Astrocyte (in vitro differentiated cells and primary cell): ENCODE results near the gene CSMD2. TPM values are rescaled to one million over a fixed set of nuclear protein-coding genes. Genes with fewer than 3 reads are reported as not detected.

Source experiments
- DNase-seq: peaks from one replicate; pipeline ENCODE4 v3.0.0-alpha.2; 2010; ENCODE audit warnings: low read depth
- FAIRE-seq: peaks from 2 replicates; lab custom pipeline; 2011; peaks lifted over from hg19 to GRCh38; lab: Jason Lieb, UNC
- H2AFZ ChIP-seq: 2 replicates; pipeline ENCODE4 v1.6.0; 2012; ENCODE audit warnings: low read depth, low read length, inconsistent platforms
- H3K27ac ChIP-seq: 2 replicates; pipeline ENCODE4 v1.5.1; 2011; ENCODE audit warnings: low read depth, low read length, inconsistent platforms
- H3K27me3 ChIP-seq: 2 replicates; pipeline ENCODE4 v1.6.0; 2011; ENCODE audit warnings: low read length, inconsistent platforms; ENCODE audit not compliant: insufficient read depth
- H3K36me3 ChIP-seq: 2 replicates; pipeline ENCODE4 v1.5.1; 2011; ENCODE audit warnings: low read length, inconsistent platforms; ENCODE audit not compliant: insufficient read depth
- H3K4me1 ChIP-seq: 2 replicates; pipeline ENCODE4 v1.5.1; 2011; ENCODE audit warnings: low read length, inconsistent platforms; ENCODE audit not compliant: insufficient read depth
- H3K4me2 ChIP-seq: 2 replicates; pipeline ENCODE4 v1.6.0; 2012; ENCODE audit warnings: low read length, inconsistent platforms
- H3K4me3 ChIP-seq: 2 replicates; pipeline ENCODE4 v1.5.1; 2011; ENCODE audit warnings: low read depth, mild to moderate bottlenecking, low read length, inconsistent platforms; ENCODE audit not compliant: insufficient read depth
- H3K79me2 ChIP-seq: 2 replicates; pipeline ENCODE4 v1.6.0; 2012; ENCODE audit warnings: mild to moderate bottlenecking, low read length, inconsistent platforms; ENCODE audit not compliant: insufficient read depth
- H3K9ac ChIP-seq: 2 replicates; pipeline ENCODE4 v1.6.0; 2012; ENCODE audit warnings: mild to moderate bottlenecking, low read length, inconsistent platforms
- H3K9me3 ChIP-seq: 2 replicates; pipeline ENCODE4 v1.5.1; 2012; ENCODE audit warnings: low read depth, mild to moderate bottlenecking, low read length, inconsistent platforms; ENCODE audit not compliant: insufficient read depth
- H4K20me1 ChIP-seq: 2 replicates; pipeline ENCODE4 v1.6.0; 2012; ENCODE audit warnings: low read length, inconsistent platforms; ENCODE audit not compliant: insufficient read depth
- H3K27ac Mint-ChIP-seq: one replicate; pipeline ENCODE4 v1.8.0; 2021; ENCODE audit warnings: mild to moderate bottlenecking, mixed read lengths; ENCODE audit not compliant: unreplicated experiment
- H3K27me3 Mint-ChIP-seq: one replicate; pipeline ENCODE4 v1.8.0; 2021; ENCODE audit warnings: low read depth, mixed read lengths; ENCODE audit not compliant: unreplicated experiment
- H3K36me3 Mint-ChIP-seq: one replicate; pipeline ENCODE4 v1.8.0; 2021; ENCODE audit warnings: low read depth, mixed read lengths; ENCODE audit not compliant: unreplicated experiment
- H3K4me1 Mint-ChIP-seq: one replicate; pipeline ENCODE4 v1.8.0; 2021; ENCODE audit warnings: low read depth, mixed read lengths; ENCODE audit not compliant: unreplicated experiment
- H3K4me3 Mint-ChIP-seq: one replicate; pipeline ENCODE4 v1.8.0; 2021; ENCODE audit warnings: mild to moderate bottlenecking, moderate library complexity, mixed read lengths; ENCODE audit not compliant: unreplicated experiment
- H3K9me3 Mint-ChIP-seq: one replicate; pipeline ENCODE4 v1.8.0; 2021; ENCODE audit warnings: mild to moderate bottlenecking, mixed read lengths; ENCODE audit not compliant: unreplicated experiment
- EZH2 ChIP-seq: IDR thresholded peaks from 2 replicates; pipeline ENCODE4 v1.6.1; 2012; ENCODE audit warnings: mild to moderate bottlenecking, low read length, inconsistent platforms; ENCODE audit not compliant: insufficient read depth
- total RNA-seq: library from RNA; stranded (reverse); gene quantifications from 2 replicates; pipeline ENCODE4 v1.2.1, GENCODE V29; 2021
- TF ChIP-seq, protein P1 (sequence below): IDR thresholded peaks from 2 replicates; pipeline ENCODE4 v1.5.1; 2011; ENCODE audit warnings: low read depth, mild to moderate bottlenecking, inconsistent platforms, low read length, moderate library complexity; ENCODE audit not compliant: insufficient read depth

Gene CSMD2
- total RNA-seq, 1 donor from 2014 or later, result 11.1 TPM

DNA sequence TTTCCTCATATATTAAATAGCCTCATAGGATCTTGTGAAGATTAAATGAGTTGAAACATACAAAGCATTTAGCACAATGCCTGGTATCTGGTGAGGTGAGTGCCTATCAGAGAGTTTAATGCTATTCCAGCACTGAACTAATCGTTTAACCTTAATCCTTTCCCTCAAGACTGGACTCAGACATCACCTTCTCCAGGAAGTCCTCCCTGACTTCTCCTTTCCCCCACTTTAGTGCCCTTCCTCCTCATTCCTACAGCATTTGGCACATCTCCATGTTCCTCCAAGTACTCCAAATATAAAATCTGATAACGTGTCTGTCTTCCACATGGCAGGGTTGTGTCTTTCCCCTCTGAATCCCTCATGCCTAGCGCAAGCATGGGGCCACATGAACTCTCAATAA, 632.8 kb downstream of the CSMD2 start:
- Histone ChIP-seq H3K4me1 (no peaks in the 10 kb centered on the region), H2AFZ (no peak overlapping the region), H3K4me3 (no peak overlapping the region), H3K9me3 (no peaks in the 10 kb centered on the region), H4K20me1 (no peaks in the 10 kb centered on the region), H3K9ac (no peak overlapping the region), H3K36me3 (no peaks in the 10 kb centered on the region), H3K4me2 (no peak overlapping the region), H3K79me2 (no peaks in the 10 kb centered on the region), H3K27ac (no peak overlapping the region), H3K27me3 (no peaks in the 10 kb centered on the region)
- H3K9me3 Mint-ChIP-seq, result peaks cover 4% of the 10 kb centered on the region
- FAIRE-seq (no peak), DNase-seq (no peak)
- H3K36me3 Mint-ChIP-seq, result peaks cover 20% of the 10 kb centered on the region
- no peak overlapping the region for H3K27ac Mint-ChIP-seq
- no peaks in the 10 kb centered on the region for H3K4me1 Mint-ChIP-seq
- no peak for TF ChIP-seq EZH2
- TF ChIP-seq, protein P1, sequence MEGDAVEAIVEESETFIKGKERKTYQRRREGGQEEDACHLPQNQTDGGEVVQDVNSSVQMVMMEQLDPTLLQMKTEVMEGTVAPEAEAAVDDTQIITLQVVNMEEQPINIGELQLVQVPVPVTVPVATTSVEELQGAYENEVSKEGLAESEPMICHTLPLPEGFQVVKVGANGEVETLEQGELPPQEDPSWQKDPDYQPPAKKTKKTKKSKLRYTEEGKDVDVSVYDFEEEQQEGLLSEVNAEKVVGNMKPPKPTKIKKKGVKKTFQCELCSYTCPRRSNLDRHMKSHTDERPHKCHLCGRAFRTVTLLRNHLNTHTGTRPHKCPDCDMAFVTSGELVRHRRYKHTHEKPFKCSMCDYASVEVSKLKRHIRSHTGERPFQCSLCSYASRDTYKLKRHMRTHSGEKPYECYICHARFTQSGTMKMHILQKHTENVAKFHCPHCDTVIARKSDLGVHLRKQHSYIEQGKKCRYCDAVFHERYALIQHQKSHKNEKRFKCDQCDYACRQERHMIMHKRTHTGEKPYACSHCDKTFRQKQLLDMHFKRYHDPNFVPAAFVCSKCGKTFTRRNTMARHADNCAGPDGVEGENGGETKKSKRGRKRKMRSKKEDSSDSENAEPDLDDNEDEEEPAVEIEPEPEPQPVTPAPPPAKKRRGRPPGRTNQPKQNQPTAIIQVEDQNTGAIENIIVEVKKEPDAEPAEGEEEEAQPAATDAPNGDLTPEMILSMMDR, result no peak
- no peak overlapping the region for H3K4me3 Mint-ChIP-seq
- H3K27me3 Mint-ChIP-seq, result peaks cover 13% of the 10 kb centered on the region

DNA sequence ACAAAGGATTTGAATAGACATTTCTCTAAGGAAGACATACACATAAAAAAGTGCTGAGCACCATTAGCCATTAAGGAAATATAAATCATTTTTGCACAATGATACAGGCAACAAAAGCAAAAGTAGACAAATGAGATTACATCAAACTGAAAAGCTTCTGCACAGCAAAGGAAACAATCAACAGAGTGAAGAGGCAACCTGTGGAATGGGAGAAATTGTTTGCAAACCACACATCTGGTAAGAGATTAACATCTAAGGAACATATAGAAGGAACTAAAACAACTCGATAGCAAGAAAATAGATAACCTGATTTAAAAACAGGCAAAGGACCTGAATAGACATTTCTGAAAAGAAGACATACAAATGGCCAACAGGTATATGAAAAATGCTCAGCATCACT, 635.1 kb downstream of the CSMD2 start:
- Histone ChIP-seq H3K9ac (no peak overlapping the region), H3K79me2 (no peaks in the 10 kb centered on the region), H3K36me3 (no peaks in the 10 kb centered on the region), H4K20me1 (no peaks in the 10 kb centered on the region), H3K9me3 (no peaks in the 10 kb centered on the region), H3K4me1 (no peaks in the 10 kb centered on the region), H3K27me3 (no peaks in the 10 kb centered on the region), H3K27ac (no peak overlapping the region), H3K4me3 (no peak overlapping the region), H3K4me2 (no peak overlapping the region), H2AFZ (no peak overlapping the region)
- Mint-ChIP-seq H3K36me3 (peaks cover 11% of the 10 kb centered on the region), H3K9me3 (peaks cover 4% of the 10 kb centered on the region), H3K27ac (no peak overlapping the region), H3K4me1 (no peaks in the 10 kb centered on the region), H3K4me3 (no peak overlapping the region), H3K27me3 (peaks cover 10% of the 10 kb centered on the region)
- DNase-seq (no peak), FAIRE-seq (peak; percentile 47)
- TF ChIP-seq EZH2, result no peak
- TF ChIP-seq, protein P1, result no peak

DNA sequence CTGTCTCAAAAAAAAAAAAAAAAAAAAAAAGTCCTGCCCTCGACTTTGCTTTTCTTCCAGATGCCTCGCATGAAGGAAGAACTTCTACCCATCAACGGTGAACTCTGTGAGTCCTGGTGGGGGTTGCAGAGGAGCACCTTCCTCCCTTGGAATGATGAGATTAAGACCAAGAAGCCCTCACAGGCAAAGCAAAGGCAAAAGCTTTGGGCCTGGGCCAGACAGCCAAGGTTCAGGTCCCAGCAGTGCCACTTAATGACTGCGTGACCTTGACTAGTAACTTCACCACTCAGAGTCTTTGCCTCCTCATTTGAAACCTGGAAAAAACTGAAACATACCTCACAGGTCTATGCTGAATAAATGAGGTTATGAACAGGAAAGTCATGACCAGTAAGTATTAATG, 637.1 kb downstream of the CSMD2 start:
- H3K9me3 Mint-ChIP-seq, result peaks cover 4% of the 10 kb centered on the region

More for the DNA sequence above, 637.1 kb downstream of the CSMD2 start:
- Mint-ChIP-seq H3K27me3 (peaks cover 4% of the 10 kb centered on the region), H3K27ac (no peak overlapping the region), H3K36me3 (peaks cover 13% of the 10 kb centered on the region), H3K4me3 (no peak overlapping the region), H3K4me1 (no peaks in the 10 kb centered on the region)
- Histone ChIP-seq H3K9me3 (no peaks in the 10 kb centered on the region), H4K20me1 (no peaks in the 10 kb centered on the region), H3K4me3 (no peak overlapping the region), H3K79me2 (no peaks in the 10 kb centered on the region), H3K4me2 (no peak overlapping the region), H3K4me1 (no peaks in the 10 kb centered on the region), H2AFZ (no peak overlapping the region), H3K27me3 (no peaks in the 10 kb centered on the region), H3K9ac (no peak overlapping the region), H3K36me3 (no peaks in the 10 kb centered on the region), H3K27ac (no peak overlapping the region)
- TF ChIP-seq EZH2, result no peak
- TF ChIP-seq, protein P1, result no peak
- FAIRE-seq, result no peak
- DNase-seq, result no peak
